Naive thymus-derived CD8-positive, alpha-beta T cell (primary cell): ENCODE measurements around the gene TREML2. TPM values are rescaled to one million over a fixed set of nuclear protein-coding genes. Genes with fewer than 3 reads are reported as not detected.

Experiments used
- ATAC-seq, 2 donors: fragments of 150-1000 bp; cut with Tn5 transposase in 1 of 2; sonication (Bioruptor Pico), chemical (Tn5 transposase) in 1 of 2; 1 replicate in 1 of 2; 2 replicates in 1 of 2; pipeline ENCODE4 v1.10.0; 2021; ENCODE audit warnings: mild to moderate bottlenecking in 2 of 2, moderate library complexity in 2 of 2
- POLR2A ChIA-PET: fragments of 350-600 bp; sonication (Branson Sonifier 250); formaldehyde crosslinking; loops from one replicate; lab custom pipeline; 2021; ENCODE audit warnings: antibody characterized with exemption; lab: Charles Lee
- DNase-seq, 10 donors: peaks; one replicate each; pipeline versions ENCODE4 v3.0.0 to v3.0.0-alpha.2; 2020 to 2022
- H3K27ac Mint-ChIP-seq, 10 donors: one replicate each; pipeline ENCODE4 v1.8.0; 2020 to 2022; ENCODE audit warnings: mild to moderate bottlenecking in 10 of 10, mixed read lengths in 10 of 10, moderate library complexity in 4 of 10, inconsistent platforms in 1 of 10
- H3K27me3 Mint-ChIP-seq, 5 donors: one replicate each; pipeline ENCODE4 v1.8.0; 2021 to 2022; ENCODE audit warnings: mixed read lengths in 5 of 5
- H3K36me3 Mint-ChIP-seq, 3 donors: one replicate each; pipeline ENCODE4 v1.8.0; 2020 to 2022; ENCODE audit warnings: mixed read lengths in 3 of 3, mild to moderate bottlenecking in 2 of 3, inconsistent platforms in 1 of 3
- H3K4me1 Mint-ChIP-seq, 4 donors: one replicate each; pipeline ENCODE4 v1.8.0; 2021 to 2022; ENCODE audit warnings: mixed read lengths in 4 of 4
- H3K4me3 Mint-ChIP-seq, 10 donors: one replicate each; pipeline ENCODE4 v1.8.0; 2020 to 2022; ENCODE audit warnings: mild to moderate bottlenecking in 10 of 10, mixed read lengths in 10 of 10, moderate library complexity in 6 of 10, inconsistent platforms in 1 of 10
- H3K9me3 Mint-ChIP-seq, 9 donors: one replicate each; pipeline ENCODE4 v1.8.0; 2020 to 2022; ENCODE audit warnings: mixed read lengths in 9 of 9, mild to moderate bottlenecking in 3 of 9, inconsistent platforms in 1 of 9, moderate library complexity in 1 of 9
- polyA plus RNA-seq, 3 donors: library from polyadenylated mRNA; unstranded; fragments of 300-500 nt; fragmentation: Illumina TruSeq; gene quantifications; one replicate each; pipeline ENCODE4 v1.2.3, GENCODE V29; 2021
- total RNA-seq, 8 experiments: library from RNA in 2 of 8; stranded (reverse) in 2 of 8; gene quantifications; one replicate each; pipeline ENCODE4 v1.2.3 and lab custom pipeline; 2021 to 2026

TREML2 gene
- total and polyA plus RNA-seq, 5 experiments from 2014 or later = 0.65 to 1.9 (median 1.5) TPM

DNA sequence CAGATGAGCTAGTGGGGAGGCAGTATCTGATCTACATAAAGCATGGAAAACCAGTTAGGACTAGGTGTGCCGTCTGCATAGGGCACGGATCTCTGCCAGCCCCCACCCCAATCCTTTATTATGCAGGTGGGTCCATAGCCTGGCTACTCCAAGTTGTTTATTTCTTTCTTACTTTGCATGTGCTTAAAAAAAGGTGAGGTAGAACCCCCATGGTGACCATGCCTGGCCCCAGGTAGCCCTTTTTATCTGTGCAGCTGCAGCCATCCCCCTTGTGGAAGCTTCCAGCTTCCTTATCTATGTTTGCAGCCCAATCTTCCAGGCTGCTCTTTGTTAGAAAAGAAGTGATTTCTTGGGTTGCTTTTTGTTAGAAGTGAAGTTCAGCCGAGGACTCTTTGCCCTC lies 29.0 kb downstream of the TREML2 start:
- H3K27ac Mint-ChIP-seq = no peak overlapping the region
- H3K36me3 Mint-ChIP-seq = peaks cover 0 to 1% (median 0%) of the 10 kb centered on the region in 3 donors
- H3K27me3 Mint-ChIP-seq = peaks cover 0 to 10% (median 1%) of the 10 kb centered on the region in 5 donors
- POLR2A ChIA-PET = no interaction called here
- H3K4me1 Mint-ChIP-seq = peaks cover 0 to 12% (median 8%) of the 10 kb centered on the region in 4 donors
- ATAC-seq (no peak), DNase-seq (no peak)
- no peaks in the 10 kb centered on the region for H3K9me3 Mint-ChIP-seq
- no peak overlapping the region for H3K4me3 Mint-ChIP-seq

GRCh38 chr6:41170547-41171160 lies 30.3 kb downstream of the TREML2 start:
- H3K4me1 Mint-ChIP-seq = peaks cover 0 to 12% (median 8%) of the 10 kb centered on the region in 4 donors
- H3K27me3 Mint-ChIP-seq = peaks cover 0 to 6% (median 1%) of the 10 kb centered on the region in 5 donors
- ATAC-seq (no peak), DNase-seq (no peak)
- no peak overlapping the region for H3K27ac Mint-ChIP-seq
- no peaks in the 10 kb centered on the region for H3K9me3 Mint-ChIP-seq
- POLR2A ChIA-PET = no interaction called here
- H3K36me3 Mint-ChIP-seq = peaks cover 0 to 1% (median 0%) of the 10 kb centered on the region in 3 donors
- no peak overlapping the region for H3K4me3 Mint-ChIP-seq

DNA sequence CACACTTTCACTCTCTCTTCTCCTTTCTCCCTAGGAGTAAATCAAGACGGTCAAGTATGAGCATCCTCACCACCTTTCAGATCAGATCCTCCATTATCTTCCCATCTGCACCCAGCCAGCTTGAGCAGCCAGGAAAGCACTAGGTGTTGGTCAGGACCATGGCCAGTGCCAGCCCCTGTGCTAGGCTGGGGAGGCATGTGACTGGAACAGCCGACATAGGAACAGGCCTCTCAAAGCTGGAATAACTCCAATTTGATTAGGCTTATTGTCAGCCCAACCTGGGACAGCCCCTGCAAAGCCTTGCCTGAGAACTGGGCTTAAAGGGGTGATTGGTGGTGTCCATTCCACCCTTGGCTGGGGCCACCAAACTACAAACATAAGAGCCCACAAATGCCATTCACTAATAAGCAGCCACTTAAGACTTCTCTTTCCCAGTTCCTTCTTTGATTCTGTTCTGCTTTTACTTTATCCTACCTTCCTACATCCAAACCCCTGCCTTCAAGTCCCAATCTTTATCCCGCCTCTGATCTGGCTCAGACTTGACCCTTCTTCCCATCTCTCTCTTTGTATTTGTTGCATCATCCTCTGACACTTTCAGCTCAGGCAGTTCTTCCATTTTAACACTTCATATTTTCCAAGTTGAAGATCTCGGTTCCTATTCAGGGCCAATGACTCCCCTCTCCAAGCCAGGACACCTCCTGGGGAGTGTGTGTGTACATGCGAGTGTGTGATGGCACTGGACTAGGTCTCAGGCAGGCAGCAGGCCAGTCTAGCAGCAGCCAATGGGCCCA lies 33.6 kb downstream of the TREML2 start:
- POLR2A ChIA-PET = interaction anchor here (0.6 kb wide), 1 partner anchor 41 kb away, joined by 3 read pairs; no protein-coding TSS in a partner anchor
- DNase-seq (no peak), ATAC-seq (no peak)
- no peak overlapping the region for H3K4me3 Mint-ChIP-seq
- H3K9me3 Mint-ChIP-seq = no peaks in the 10 kb centered on the region
- H3K36me3 Mint-ChIP-seq = peaks cover 0 to 1% (median 0%) of the 10 kb centered on the region in 3 donors
- H3K27ac Mint-ChIP-seq = no peak overlapping the region
- peaks cover 0 to 6% (median 2%) of the 10 kb centered on the region in 5 donors for H3K27me3 Mint-ChIP-seq
- H3K4me1 Mint-ChIP-seq = peaks cover 0 to 12% (median 5%) of the 10 kb centered on the region in 4 donors

DNA sequence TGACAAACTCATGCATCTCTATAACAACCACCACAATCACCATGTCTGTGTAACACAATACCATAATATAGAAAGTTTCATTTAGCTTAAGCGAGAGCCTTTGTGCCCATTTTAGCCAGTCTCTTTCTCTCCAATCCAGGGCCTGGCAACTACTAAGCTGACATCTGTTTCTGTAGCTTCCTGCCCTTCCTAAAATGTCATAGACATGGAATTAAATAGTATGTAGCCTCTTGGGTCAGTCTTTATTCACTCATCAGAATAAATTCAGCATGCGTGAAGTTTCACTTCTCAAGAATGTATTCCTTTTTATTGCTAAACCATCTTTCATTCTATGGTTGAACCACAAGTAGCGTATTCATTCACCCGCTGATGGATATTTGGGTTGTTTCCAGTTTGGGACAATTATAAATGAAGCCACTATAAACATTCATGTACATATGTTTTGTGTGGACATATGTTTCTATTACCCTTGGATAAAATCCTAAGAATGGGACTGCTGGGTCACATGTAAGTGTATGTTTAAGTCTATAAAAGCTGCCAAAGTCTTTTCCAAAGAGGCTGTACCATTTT lies 36.3 kb downstream of the TREML2 start:
- H3K4me1 Mint-ChIP-seq = peaks cover 0 to 6% (median 0%) of the 10 kb centered on the region in 4 donors
- POLR2A ChIA-PET = no interaction called here
- H3K27ac Mint-ChIP-seq = no peak overlapping the region
- ATAC-seq (no peak), DNase-seq (no peak)
- H3K4me3 Mint-ChIP-seq = no peak overlapping the region
- no peaks in the 10 kb centered on the region for H3K9me3 Mint-ChIP-seq
- peaks cover 1 to 15% (median 5%) of the 10 kb centered on the region in 5 donors for H3K27me3 Mint-ChIP-seq
- H3K36me3 Mint-ChIP-seq = no peaks in the 10 kb centered on the region

DNA sequence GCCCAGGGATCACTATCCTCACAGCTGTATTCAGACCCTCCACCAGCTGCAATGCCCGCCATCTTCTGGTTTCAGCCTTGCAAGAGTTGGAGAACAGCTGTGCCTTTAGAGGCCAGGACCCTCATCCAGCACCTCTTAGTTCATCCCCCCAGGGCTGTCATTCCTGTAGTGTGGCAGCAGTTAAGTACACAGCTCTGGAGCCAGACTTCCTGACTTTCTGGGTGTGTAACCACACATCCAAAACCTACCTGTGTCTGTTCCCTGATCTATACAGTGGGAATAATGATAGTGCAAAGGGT lies 37.6 kb downstream of the TREML2 start:
- ATAC-seq = no peak
- no peaks in the 10 kb centered on the region for H3K9me3 Mint-ChIP-seq

GRCh38 chr6:41162687-41163418 lies 38.1 kb downstream of the TREML2 start, which contains the start of gene TREM2:
TREM2 (minus strand) TSS chr6:41163116; CDS start chr6:41163082, 34 bp downstream.
- peak within 1 kb of the TSS in 1 of 10 donors; percentile 18 for H3K27ac Mint-ChIP-seq
- H3K4me1 Mint-ChIP-seq = peaks cover 0 to 3% (median 0%) of the 10 kb centered on the region in 4 donors
- H3K36me3 Mint-ChIP-seq = no peaks in the 10 kb centered on the region
- POLR2A ChIA-PET = no interaction called here
- peaks cover 1 to 15% (median 9%) of the 10 kb centered on the region in 5 donors for H3K27me3 Mint-ChIP-seq
- H3K4me3 Mint-ChIP-seq = no peak within 1 kb of the TSS
- H3K9me3 Mint-ChIP-seq = no peaks in the 10 kb centered on the region
- ATAC-seq (no peak), DNase-seq (no peak)

More for the DNA sequence above, 37.6 kb downstream of the TREML2 start:
- POLR2A ChIA-PET = no interaction called here
- H3K27me3 Mint-ChIP-seq = peaks cover 1 to 15% (median 6%) of the 10 kb centered on the region in 5 donors
- H3K4me3 Mint-ChIP-seq = no peak overlapping the region
- no peaks in the 10 kb centered on the region for H3K36me3 Mint-ChIP-seq
- DNase-seq = no peak
- no peak overlapping the region for H3K27ac Mint-ChIP-seq
- H3K4me1 Mint-ChIP-seq = peaks cover 0 to 3% (median 0%) of the 10 kb centered on the region in 4 donors

DNA sequence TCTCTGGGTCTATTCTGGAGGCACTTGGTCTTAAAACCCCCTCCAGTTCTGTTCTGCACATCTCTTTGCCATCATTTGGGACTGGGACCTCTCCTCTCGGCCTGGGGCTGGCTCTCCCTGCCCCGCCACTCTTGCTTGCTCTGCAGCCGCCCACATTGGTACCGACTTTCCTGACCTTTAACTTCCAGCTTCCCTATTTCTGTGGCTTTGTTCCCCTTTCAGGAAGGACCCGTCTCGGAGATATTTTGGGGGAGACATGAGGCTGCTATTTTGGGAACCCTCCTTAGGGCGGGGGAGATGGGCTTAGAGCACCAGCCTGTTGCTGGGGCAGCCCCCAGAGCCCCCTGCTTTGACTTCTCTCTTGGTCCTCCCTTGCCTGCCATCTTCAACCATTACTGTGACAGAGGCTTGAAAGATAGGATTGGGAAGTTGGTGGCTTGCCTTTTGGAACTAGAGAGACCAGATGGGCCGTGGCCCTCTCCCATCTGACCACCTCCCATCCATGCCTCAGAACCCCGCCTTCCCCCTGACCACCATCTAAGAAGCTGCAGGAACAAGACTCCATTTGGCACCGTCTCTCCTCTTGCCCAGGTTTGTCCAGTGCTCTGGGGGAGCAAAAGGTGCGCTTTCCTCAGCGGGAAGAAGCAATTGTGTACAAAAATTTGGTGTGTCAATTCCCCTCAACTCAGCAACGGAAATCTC lies 38.9 kb downstream of the TREML2 start:
- Mint-ChIP-seq H3K27me3 (peaks cover 0 to 15% (median 9%) of the 10 kb centered on the region in 5 donors), H3K27ac (peak overlapping the region in 1 of 10 donors; percentile 18), H3K36me3 (no peaks in the 10 kb centered on the region), H3K4me1 (peaks cover 0 to 4% (median 0%) of the 10 kb centered on the region in 4 donors), H3K4me3 (no peak overlapping the region), H3K9me3 (no peaks in the 10 kb centered on the region)
- POLR2A ChIA-PET = no interaction called here
- ATAC-seq (no peak), DNase-seq (no peak)

DNA sequence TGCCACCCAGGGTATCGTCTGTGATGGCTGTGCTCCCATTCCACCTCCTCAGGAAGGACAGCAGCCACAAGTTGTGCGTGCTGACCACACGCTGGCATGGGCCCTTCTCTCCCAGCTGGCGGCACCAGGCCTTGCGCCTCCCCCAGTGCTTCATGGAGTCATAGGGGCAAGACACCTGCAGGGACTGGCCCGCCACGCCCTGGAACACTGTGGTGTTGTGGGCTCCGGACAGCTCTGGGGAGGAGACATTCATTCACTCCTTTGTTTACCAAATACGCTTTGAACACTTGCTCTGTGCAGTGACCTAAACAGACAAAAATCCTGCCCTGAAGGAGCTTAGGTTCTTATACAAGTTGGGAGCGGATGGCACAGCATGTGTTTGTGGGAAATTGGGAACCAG lies 39.6 kb downstream of the TREML2 start:
- Mint-ChIP-seq H3K27ac (no peak overlapping the region), H3K27me3 (peaks cover 0 to 15% (median 8%) of the 10 kb centered on the region in 5 donors), H3K4me1 (peaks cover 0 to 4% (median 0%) of the 10 kb centered on the region in 4 donors), H3K4me3 (no peak overlapping the region), H3K9me3 (no peaks in the 10 kb centered on the region), H3K36me3 (no peaks in the 10 kb centered on the region)
- no peak for DNase-seq
- POLR2A ChIA-PET = no interaction called here
- ATAC-seq = no peak

DNA sequence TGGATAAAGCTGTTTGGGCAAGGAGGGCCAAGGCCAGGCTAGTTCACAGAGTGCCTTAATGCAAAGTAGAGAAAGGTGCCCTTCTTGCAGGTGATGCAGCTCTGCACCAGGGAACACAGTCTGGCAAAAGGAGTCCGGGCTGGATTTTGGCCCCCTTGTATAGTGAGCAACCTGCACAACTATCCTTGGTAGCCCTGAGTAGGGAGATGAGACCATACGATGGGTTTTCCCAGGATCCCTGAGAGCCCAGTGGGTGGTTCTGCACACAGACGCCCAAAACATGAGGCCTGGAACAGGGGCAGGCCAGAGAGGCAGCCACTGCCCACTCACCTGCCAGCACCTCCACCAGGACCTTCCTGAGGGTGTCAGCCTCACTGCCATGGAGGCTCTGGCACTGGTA lies 40.0 kb downstream of the TREML2 start:
- no peak for ATAC-seq
- no peaks in the 10 kb centered on the region for H3K9me3 Mint-ChIP-seq
- H3K4me3 Mint-ChIP-seq = no peak overlapping the region
- H3K36me3 Mint-ChIP-seq = no peaks in the 10 kb centered on the region
- DNase-seq = no peak
- peaks cover 0 to 15% (median 8%) of the 10 kb centered on the region in 5 donors for H3K27me3 Mint-ChIP-seq
- no peak overlapping the region for H3K27ac Mint-ChIP-seq
- peaks cover 0 to 4% (median 0%) of the 10 kb centered on the region in 4 donors for H3K4me1 Mint-ChIP-seq
- POLR2A ChIA-PET = no interaction called here

- Mint-ChIP-seq H3K27ac (no peak overlapping the region), H3K4me3 (no peak overlapping the region), H3K27me3 (peaks cover 0 to 15% (median 8%) of the 10 kb centered on the region in 5 donors), H3K36me3 (no peaks in the 10 kb centered on the region), H3K4me1 (peaks cover 0 to 4% (median 2%) of the 10 kb centered on the region in 4 donors), H3K9me3 (no peaks in the 10 kb centered on the region)
- ATAC-seq (no peak), DNase-seq (peak in 1 of 10 donors; percentile 50)
- POLR2A ChIA-PET = no interaction called here
These were observed 41.4 kb downstream of the TREML2 start for GRCh38 chr6:41159415-41160082.

DNA sequence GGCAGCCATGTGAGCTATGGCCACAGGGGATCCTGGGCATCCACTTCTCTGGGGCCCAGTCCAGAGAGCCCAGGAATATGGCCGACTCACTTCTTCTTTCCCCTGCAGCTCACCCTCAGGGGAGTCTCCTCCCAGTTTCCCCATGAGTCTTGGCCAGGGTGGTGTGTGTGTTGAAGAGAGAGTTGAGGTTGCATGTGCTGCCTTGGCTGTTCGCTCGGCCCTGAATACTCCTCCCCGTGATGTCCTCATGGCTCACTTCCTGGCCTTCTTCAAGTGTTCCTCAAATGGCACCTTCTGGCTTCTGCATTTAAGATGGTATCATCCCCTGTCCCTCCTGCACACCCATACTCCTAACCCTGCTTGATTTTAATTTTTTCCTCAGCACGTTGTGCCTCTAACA lies 43.6 kb downstream of the TREML2 start:
- H3K27me3 Mint-ChIP-seq = peaks cover 0 to 9% (median 8%) of the 10 kb centered on the region in 5 donors
- H3K4me3 Mint-ChIP-seq = no peak overlapping the region
- no peaks in the 10 kb centered on the region for H3K9me3 Mint-ChIP-seq
- no peak overlapping the region for H3K27ac Mint-ChIP-seq
- peaks cover 0 to 8% (median 5%) of the 10 kb centered on the region in 4 donors for H3K4me1 Mint-ChIP-seq
- POLR2A ChIA-PET = no interaction called here
- no peak for ATAC-seq
- DNase-seq = no peak
- no peaks in the 10 kb centered on the region for H3K36me3 Mint-ChIP-seq
